Measurements from ENCODE around the gene GMEB1.
"Not testable (repeated sequence)": the region's sequence is repeated elsewhere in the genome, so short reads cannot be mapped to it uniquely, and the experiment has no call there.

GMEB1 gene

DNA sequence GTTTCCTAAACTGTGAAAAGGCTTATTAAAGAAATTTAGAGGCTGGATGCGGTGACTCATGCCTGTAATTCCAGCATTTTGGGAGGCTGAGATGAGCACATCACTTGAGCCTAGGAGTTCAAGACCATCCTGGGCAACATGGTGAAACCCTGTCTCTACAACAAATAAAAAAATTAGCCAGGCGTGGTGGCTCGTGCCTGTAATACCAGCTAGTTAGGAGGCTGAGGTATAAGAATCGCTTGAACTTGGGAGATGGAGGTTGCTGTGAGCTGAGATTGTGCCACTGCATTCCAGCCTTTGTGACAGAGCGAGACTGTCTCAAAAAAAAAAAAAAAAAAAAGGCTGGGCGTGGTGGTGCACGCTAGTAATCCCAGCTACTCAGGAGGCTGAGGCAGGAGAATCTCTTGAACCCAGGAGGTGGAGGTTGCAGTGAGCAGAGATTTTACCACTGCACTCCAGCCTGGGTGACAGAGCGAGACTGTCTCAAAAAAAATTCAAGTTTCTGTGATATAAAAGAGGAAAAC, 82.2 kb downstream of the GMEB1 start:
- DNase-seq = not testable (repeated sequence)

DNA sequence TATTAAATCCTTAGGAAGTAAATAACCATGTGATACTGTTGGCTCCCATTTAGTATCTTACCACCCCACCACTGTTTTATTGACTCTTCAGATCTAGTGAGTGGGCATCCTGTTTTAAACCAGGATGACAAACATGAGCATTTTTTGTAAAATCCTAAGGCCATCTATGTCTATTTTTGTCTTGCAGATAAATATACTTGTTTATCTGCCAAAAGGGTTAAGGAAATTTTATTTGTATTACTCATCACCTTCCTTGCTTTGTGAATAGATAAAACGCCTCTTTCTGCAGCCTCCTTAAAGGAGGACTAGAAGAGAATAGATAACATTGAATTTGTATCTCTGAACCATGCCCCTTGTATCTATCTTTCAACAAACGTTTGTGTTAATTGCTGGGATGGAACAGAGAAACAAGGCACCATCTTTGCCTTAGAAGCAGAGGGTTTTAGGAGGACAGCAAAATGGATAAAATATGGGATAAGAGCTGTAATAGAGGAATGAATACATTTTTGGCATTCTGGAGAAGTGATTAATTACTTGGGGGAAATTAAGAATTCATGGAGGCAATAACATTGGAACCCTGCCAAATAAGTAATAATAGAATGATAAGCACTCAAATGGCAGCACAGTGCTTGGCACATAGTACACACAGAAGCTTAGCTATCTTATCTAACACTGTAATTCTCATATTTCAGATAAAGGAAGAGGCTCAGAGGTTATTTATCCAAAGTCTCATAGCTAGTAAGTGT, 82.9 kb downstream of the GMEB1 start:
- no peak for DNase-seq

DNA sequence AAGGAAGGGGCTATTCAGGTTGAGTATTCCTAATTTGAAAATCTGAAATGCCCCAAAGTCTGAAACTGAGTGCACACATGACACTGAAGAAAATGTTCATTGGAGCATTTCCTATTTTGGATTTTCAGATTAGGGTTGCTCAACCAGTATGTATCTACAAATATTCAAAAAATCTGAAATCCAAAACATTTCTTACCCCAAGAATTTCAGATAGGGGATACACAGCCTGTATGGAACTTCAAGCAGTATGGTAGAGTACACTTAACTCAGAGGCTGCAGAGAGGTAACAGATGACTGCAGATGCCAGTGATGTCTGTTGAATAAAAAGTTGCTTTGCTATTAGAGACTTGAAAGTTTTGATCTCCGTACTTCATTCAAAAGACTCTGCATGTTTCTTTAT, 87.1 kb downstream of the GMEB1 start:
- DNase-seq = no peak

DNA sequence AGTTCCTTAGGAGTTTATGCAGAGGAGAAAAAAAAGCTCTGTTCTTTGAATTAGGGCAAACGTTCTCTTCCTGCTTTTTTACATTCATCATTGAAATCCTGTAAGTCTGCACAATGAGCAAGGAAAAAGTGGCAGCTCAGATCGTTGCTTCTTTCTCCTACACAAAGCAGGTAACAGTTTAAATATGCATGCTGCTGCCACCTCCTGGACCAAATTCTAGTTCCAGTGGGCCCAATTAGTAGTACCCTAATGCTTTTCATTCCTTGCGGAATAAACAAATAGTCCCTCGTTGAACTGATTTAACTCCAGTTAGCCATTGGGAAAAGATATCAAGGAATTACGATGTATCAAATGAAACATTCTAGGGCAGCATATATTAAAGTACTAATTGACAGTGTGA, 88.3 kb downstream of the GMEB1 start:
- DNase-seq = no peak

DNA sequence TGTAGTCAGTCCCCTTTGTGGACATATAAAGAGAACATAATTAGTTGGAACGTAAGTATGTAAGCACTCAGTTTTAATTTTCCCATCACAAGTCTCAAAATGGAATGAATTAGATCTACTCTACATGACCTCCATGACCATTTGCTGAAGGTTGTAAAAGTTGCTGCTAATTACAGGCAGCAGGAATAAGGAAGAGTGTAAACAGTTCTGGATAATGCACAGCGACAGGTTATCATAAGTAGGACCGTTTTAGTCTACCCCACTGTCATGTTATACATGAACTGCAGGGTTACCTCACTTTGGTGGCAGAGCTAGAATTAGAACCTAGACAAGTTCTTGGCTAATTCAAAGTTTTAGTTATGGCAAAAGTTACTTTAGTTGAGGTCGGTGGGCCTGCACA, 89.8 kb downstream of the GMEB1 start:
- DNase-seq = no peak

DNA sequence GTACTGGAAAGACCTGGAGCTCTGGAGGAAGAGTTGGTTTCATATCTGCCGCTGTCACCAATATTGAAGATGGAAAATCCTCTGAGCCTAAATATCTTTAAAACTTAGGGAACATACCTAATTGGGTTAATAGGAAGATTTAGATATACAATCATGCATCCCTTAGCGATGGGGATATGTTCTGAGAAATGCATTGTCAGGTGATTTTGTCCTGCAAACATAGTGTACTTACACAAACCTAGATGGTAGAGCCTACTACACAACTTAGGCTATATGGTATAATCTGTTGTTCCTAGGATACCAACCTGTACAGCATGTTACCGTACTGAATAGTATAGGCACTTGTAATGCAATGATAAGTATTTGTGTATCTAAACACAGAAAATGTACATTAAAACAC, 90.7 kb downstream of the GMEB1 start:
- DNase-seq = no peak

DNA sequence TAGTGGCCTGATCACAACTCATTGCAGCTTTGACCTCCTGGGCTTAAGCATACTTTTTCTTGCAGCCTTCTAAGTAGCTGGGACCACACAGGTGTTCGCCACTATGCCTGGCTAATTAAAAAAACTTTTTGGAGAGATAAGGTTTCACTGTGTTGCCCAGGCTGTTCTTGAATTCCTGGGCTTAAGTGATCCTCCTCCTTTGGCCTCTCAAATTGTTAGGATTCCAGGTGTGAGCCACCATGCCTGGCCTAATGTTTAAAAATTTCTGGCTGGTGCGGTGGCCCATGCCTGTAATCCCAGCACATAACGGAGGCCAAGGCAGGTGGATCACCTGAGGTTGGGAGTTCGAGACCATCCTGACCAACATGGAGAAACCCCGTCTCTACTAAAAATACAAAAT, 92.6 kb downstream of the GMEB1 start:
- DNase-seq = no peak

DNA sequence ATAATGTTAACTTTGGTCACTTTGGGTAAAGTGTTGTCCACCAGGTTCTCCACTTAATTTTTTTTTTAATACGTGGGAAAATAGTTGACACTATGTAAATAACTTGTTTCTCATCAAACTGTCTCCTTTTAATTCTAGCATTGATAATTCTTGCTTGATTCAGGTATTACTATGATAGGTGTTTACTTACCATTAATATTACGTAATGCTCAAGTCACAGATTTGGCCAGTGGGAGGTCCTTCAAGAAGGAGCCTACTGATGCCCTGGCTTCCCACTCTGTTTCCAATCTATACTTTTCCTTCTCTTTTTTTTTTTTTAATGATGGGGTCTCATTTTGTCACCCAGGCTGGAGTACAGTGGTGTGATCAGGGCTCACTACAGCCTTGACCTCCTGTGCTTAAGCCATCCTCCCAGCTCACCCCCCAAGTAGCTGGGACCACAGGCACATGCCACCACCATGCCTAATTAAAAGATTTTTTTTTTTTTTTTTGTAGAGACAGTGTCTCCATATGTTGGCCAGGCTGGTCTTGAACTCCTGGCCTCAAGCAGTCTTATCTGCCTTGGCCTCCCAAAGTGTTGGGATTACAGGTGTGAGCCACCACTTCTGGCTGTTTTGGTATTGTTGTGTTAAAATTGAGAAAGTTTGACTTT, 98.1 kb downstream of the GMEB1 start:
- DNase-seq = no peak

All from stimulated activated CD4-positive, alpha-beta T cell treated with anti-CD3 and anti-CD28 coated beads, Interleukin-4, amount 100 ng/mL, for 4 hours (primary cell).